Stimulated activated CD8-positive, alpha-beta memory T cell treated with anti-CD3 and anti-CD28 coated beads, Interleukin-2, amount 100 ng/mL, for 48 hours (primary cell): ENCODE results near the gene ZNF768.
"Not testable (repeated sequence)": the region's sequence is repeated elsewhere in the genome, so short reads cannot be mapped to it uniquely, and the experiment has no call there.

ENCODE experiments used
- DNase-seq, 2 donors: peaks; one replicate each; pipeline ENCODE4 v3.0.0-alpha.2; 2020; ENCODE audit warnings: low read depth in 2 of 2

ZNF768 gene

GRCh38 chr16:30510376-30510938 lies 15.9 kb downstream of the ZNF768 start:
- no peak for DNase-seq

- no peak for DNase-seq
Measured at GRCh38 chr16:30509081-30509765, 17.1 kb downstream of the ZNF768 start.

GRCh38 chr16:30503403-30504296 lies 22.7 kb downstream of the ZNF768 start:
- no peak for DNase-seq

DNA sequence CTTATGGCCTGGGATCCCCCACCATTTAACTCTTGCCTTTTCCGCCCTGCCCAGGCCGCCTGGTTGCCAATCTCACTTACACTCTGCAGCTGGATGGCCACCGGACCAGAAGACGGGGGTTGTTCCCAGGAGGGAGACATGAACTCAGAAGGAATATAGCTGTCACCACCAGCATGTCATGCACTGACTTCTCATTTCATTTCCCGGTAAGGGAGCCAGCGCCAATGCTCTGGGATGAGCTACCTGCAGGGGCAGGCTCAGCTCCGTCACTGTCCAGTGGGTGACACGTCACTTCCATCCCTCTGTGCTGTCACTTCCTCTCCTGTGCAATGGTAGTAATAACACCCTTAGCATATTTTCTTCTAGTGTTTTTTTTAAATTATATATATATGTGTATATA lies 27.1 kb downstream of the ZNF768 start:
- no peak for DNase-seq

GRCh38 chr16:30494709-30495108 lies 31.7 kb downstream of the ZNF768 start:
- no peak for DNase-seq

GRCh38 chr16:30493941-30494488 lies 32.4 kb downstream of the ZNF768 start:
- no peak for DNase-seq

- DNase-seq = no peak
Measured at GRCh38 chr16:30491744-30492308, 34.5 kb downstream of the ZNF768 start.

GRCh38 chr16:30491229-30491628 lies 35.1 kb downstream of the ZNF768 start:
- DNase-seq = no peak

DNA sequence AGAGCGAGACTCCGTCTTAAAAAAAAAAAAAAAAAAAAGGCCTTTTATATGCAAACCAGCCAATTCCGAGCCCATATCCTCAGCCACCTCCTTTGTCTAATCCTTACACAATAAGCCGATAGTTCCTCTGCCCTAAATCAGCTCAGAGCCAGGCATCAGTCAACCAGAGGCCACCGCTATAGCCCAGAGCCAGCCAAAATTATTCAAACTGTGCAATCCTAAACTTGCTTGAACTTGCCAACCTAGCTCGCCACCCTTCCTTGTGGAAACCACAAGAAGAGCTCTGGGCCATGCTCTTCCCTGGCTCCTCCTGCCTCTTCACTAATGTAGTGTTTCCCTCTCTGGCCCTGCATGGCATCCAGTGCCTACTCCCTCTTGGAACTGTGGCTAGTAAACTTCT lies 36.2 kb downstream of the ZNF768 start:
- no peak for DNase-seq

DNA sequence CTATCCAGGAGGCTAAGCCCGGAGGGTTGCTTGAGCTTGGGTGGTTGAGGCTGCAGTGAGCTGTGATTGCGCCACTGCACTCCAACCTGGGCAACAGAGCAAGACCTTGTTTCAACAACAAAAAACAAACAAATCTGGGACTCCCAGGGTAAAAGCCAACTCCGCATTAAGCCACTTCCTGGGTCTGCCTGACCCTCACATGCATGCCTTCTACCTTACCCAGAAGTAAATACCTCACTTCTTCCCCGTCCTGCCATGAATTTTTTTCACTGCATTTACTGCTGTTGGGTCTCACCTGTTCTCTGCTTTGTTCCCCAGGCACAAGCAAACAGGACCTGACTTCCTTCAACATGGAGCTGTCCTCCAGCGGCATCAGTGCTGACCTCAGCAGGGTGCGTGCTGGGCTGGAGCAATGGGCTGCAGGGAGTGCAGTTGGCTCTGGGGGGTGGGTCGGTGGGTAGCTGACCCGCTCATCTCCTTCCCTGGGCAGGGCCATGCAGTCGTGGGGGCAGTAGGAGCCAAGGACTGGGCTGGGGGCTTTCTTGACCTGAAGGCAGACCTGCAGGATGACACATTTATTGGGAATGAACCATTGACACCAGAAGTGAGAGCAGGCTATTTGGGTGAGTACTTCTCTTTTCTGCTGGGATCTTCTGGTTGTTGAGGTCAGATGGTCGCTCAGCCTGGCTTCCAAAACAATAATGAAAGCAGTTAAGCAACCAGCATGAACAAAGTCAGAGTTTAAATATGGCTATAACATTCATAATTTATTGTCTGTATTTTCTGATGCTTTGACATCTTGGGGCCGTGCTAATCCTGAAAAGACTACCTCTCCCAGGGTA lies 37.4 kb downstream of the ZNF768 start:
- no peak for DNase-seq

DNA sequence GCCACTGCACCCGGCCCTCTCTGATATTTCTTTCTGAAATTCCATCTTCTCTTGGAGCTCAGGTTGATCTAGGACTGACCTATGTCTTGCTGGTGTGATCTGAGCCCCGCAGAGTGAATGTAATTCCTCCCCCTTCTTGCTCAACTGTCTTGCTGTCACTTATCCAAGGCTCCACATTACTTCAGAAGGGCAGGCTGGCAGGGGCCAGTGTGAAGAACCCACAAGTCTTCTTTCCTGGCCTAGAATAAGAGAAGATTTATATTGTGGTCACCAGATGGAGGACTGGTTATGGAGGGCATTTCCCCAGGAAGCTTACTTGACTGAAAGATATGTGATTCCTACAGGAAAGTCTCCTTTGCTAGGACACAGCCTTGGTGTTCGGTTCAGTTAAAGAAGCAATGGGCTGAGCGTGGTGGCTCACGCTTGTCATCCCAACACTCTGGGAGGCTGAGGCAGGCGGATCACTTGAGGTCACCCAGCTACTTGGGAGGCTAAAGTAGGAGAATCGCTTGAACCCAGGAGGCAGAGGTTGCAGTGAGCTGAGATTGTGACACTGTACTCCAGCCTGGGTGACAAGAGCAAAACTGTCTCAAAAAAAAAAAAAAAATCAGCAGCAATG lies 40.4 kb downstream of the ZNF768 start:
- DNase-seq = no peak

GRCh38 chr16:30484887-30485286 lies 41.5 kb downstream of the ZNF768 start:
- DNase-seq = no peak

GRCh38 chr16:30482366-30482765 lies 44.0 kb downstream of the ZNF768 start:
- no peak for DNase-seq

DNA sequence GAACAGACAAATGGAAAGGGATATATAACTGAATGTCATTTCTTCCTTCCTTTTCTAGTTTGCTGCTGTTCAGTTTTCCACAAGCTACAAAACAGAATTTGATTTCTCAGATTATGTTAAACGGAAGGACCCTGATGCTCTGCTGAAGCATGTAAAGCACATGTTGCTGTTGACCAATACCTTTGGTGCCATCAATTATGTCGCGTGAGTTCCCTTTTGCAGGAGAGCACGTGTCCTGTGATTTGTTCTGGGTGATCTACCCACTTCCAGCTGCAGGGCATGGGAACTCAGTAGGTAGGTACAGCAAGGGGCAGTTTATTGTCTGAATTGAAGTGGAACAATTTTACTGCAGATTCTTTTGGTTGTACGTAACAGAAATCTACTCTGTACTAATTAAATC lies 45.0 kb downstream of the ZNF768 start:
- DNase-seq = no peak

DNA sequence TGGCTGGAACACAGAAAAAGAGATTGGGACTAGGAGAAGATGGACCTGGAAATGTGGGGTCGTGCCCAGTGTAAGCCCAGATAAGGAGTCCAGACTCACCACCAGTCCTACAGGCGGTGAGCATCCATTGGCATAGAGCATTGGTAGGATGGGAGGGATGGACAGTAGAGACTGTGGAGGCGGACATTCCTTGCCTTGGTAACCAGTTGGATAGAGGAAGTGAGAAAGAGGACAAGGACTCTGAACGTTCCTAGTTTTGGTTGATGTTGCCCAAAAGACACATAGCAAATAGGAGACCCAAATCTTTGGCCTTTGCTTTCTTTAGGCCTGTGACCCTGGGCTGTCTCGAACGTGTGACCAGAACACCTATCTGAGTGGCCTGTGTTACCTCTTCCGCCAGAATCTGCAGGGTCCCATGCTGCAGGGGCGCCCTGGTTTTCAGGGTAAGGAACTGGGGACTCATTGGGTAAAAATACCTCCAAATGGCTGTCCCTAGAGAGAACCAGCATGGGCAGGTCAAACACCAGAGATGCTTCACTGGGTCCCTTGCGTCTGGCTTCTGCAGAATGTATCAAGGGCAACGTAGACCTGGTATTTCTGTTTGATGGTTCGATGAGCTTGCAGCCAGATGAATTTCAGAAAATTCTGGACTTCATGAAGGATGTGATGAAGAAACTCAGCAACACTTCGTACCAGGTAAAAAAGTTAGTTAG lies 47.4 kb downstream of the ZNF768 start:
- no peak for DNase-seq

DNA sequence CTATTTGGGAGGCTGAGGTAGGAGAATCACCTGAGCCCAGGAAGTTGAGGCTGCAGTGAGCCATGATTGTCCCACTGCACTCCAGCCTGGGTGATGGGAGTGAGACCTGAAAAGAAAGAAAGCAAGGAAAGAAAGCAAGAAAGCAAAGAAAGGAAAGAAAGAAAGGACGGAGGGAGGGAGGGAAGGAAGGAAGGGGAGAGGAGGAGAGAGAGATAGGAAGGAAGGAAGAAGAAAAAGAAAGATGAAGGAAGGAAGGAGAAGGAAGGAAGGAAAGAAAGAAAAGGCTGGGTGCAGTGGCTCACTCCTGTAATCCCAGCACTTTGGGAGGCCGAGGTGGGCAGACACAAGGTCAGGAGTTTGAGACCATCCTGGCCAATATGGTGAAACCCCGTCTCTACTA lies 48.6 kb downstream of the ZNF768 start:
- DNase-seq = not testable (repeated sequence)

DNA sequence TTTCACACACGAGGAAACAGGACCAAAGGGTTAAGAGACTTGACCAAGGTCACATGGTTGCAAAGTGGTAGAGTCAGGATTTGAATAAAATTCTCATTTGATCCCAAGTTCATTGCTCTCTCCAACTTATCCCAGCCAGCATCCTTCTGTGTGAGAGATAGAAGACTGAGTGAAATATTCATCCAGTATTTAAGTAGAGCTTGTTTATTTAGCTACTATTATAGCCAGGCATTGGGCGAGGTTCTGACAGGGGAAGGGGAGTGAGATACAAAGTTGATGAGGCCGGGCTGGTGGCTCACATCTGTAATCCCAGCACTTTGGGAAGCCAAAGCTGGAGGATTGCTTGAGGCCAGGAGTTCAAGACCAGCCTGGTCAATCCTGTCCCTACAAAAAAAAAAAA lies 49.4 kb downstream of the ZNF768 start:
- DNase-seq = no peak

DNA sequence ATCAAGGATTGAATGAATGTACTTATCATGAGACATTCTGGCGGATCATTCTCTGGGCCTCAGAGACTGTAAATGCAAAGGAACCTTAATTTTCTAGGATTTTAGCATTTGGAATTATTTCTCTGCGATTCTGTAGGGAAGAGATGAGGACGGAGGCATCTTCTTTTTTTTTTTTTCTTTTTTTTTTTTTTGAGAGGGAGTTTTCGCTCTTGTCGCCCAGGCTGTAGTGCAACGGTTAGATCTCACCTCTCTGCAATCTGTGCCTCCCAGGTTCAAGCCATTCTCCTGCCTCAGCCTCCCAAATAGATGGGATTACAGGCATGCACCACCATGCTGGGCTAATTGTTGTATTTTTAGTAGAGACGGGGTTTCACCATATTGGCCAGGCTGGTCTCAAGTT lies 51.7 kb downstream of the ZNF768 start:
- DNase-seq = no peak

GRCh38 chr16:30474074-30474452 lies 52.3 kb downstream of the ZNF768 start:
- DNase-seq = no peak
